HG03354 (cell line): ENCODE results near the gene GNG10.

Source experiments
- ATAC-seq: cut with Tn5 transposase; IDR thresholded peaks from one replicate; pipeline ENCODE4 v1.9.1; 2021; ENCODE audit warnings: mild to moderate bottlenecking; ENCODE audit not compliant: unreplicated experiment, poor library complexity, severe bottlenecking

GNG10 gene

DNA sequence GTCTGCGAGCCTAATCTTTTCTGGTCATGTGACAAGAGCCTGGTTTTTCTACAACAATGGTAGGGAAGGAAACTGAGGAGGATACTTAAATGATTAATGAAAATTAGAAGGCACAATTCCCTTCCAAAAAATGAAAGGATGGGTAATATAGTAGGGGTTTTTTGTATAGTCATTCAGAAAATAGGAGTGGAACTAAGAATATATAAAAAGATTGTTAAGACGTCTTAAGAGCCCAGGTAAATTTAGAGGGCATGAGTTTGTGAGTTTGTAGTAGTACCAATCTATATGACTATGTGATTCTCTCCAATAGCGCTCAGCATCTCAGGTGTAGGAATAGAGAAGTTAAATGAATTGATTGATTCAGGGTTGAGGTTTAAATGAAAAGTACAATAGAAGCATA, 50.1 kb downstream of the GNG10 start:
- no peak for ATAC-seq

DNA sequence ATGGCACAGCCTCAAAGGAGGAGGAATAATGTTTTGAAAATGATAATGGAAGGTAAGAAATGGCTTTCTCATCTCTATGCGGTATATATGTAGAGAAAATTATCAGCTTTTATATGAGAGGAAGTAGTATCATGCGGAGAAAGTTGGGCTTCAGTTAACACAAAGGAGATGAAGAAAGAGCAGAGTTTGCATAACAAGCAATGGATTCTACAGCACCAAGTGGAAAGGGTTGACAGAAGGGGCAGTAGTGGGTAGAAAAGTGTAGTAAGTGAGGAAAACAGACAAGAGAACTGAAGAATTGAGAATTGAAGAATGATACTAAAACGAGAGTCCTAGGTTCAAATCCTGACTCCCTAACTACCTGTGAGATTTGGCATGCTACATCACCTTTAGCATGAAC, 51.0 kb downstream of the GNG10 start:
- no peak for ATAC-seq

DNA sequence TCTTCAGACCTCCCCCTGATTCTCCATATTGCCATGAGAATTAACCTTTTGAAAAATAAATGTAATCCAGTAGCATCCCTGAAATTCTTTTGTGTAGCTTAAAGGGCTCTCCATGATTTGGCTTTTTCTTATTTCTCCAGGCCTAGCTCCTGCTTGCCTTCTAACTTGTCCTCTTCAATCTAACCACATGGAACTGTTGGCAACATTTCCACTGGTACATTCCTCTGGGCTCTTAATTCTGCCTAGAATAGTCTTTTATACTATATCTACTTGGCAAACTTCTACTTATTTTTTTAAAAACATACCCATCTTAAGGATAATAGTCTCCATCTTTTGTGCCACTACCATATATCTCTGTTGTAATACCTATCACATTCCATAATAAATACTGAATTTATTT, 54.1 kb downstream of the GNG10 start:
- no peak for ATAC-seq

DNA sequence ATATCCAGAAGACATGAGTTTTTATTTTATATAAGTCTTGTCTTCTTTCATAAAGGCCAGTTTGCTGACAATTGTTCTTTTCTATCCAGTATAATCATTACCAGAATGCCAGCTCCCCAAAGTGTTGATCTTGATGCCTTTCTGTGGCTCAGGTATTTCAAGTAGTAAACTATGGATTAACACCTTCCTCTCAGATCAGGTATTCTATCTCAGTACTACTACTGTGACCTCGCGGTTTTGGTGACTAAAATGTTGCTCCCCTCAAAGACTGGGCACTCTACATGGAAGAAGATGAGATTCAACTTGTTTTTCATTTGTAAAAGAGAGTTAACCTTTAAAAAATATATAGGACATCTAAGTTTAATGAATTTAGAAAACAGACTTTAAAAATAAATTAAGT, 58.1 kb downstream of the GNG10 start:
- ATAC-seq = no peak
